ENCODE data around the gene TNFRSF14. TPM values are rescaled to one million over a fixed set of nuclear protein-coding genes. Genes with fewer than 3 reads are reported as not detected.

TNFRSF14 gene
- total RNA-seq, 1 donor from 2014 or later, result 8.5 TPM

DNA sequence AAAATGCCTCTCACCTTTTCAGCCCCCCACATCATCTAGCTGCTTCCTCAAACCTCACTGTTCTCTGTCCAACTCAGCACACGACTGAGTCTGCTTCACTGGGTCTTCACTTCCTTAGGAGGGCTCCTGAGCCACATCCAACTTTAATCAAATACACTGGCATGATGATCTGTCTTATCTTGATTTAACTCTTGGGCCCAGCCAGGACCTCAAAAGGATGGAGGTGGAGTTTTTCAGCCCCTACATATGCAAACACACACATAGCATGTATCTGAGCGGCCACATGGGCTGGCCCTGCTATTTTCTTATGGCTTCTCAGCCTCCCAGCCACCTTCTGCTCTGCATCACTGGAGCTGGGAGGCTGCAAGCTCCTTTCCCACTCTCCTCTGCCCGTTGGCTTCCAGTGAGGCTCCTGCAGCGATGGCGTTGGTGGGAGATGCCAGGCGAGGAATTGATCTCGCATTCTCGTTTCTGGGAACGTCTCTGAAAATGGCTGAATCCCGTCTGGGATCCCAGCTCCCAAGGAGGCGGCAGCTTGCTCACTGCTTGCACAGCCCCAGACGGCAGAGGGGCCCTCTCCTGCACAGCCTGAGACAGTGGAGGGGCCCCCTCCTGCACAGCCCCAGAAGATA lies 28.6 kb downstream of the TNFRSF14 start:
- TF ChIP-seq, protein P1, sequence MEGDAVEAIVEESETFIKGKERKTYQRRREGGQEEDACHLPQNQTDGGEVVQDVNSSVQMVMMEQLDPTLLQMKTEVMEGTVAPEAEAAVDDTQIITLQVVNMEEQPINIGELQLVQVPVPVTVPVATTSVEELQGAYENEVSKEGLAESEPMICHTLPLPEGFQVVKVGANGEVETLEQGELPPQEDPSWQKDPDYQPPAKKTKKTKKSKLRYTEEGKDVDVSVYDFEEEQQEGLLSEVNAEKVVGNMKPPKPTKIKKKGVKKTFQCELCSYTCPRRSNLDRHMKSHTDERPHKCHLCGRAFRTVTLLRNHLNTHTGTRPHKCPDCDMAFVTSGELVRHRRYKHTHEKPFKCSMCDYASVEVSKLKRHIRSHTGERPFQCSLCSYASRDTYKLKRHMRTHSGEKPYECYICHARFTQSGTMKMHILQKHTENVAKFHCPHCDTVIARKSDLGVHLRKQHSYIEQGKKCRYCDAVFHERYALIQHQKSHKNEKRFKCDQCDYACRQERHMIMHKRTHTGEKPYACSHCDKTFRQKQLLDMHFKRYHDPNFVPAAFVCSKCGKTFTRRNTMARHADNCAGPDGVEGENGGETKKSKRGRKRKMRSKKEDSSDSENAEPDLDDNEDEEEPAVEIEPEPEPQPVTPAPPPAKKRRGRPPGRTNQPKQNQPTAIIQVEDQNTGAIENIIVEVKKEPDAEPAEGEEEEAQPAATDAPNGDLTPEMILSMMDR (conservative IDR thresholded peaks at IDR 0.05), result no peak
- Mint-ChIP-seq H3K27ac (peak overlapping the region; percentile 71), H3K36me3 (no peaks in the 10 kb centered on the region), H3K4me1 (ENCODE audit: unreplicated experiment) (peaks cover 8% of the 10 kb centered on the region), H3K27me3 (peaks cover 3% of the 10 kb centered on the region), H3K9me3 (peaks cover 4% of the 10 kb centered on the region), H3K4me3 (peak overlapping the region; percentile 87)
- DNase-seq (ENCODE audit: extremely low spot score, unreplicated experiment), result no peak

DNA sequence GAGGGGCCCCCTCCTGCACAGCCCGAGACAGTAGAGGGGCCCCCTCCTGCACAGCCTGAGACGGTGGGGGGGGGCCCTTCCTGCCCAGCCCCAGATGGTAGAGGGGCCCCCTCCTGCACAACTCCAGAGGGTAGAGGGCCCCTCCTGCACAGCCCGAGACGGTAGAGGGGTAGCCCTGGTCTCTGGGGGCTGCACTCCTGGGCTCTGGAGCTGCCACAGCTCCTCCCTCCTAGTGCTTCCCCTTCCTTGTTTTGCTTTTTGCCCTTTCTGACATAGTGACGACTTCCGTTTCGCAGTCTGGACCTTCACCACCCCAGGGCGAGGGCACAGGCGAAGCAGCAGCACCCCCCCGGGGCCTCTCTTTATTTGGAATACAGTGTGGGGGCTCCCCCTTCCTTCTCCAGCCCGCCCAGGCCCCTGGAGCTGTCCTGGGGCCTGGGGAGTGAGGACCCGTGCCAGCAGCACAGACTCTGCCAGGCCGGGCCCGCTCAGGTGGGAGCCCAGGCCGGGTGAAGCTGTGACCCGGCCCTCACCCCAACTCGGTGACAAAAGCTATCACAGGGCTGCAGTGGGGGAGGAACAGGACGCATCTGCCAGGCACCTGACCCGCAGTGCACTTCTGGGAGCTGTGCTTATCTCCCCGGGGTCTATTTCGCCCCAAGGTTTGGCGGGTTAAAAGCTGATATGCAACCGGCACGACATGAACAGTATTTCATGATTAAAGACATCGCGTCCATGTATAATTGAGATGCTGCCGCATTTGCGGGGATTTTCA lies 29.3 kb downstream of the TNFRSF14 start:
- Mint-ChIP-seq H3K9me3 (peaks cover 4% of the 10 kb centered on the region), H3K4me1 (ENCODE audit: unreplicated experiment) (peaks cover 8% of the 10 kb centered on the region), H3K36me3 (no peaks in the 10 kb centered on the region), H3K4me3 (peak overlapping the region; percentile 87), H3K27ac (peak overlapping the region; percentile 56), H3K27me3 (peaks cover 3% of the 10 kb centered on the region)
- DNase-seq (ENCODE audit: extremely low spot score, unreplicated experiment), result no peak
- TF ChIP-seq, protein P1 (conservative IDR thresholded peaks at IDR 0.05), result no peak

DNA sequence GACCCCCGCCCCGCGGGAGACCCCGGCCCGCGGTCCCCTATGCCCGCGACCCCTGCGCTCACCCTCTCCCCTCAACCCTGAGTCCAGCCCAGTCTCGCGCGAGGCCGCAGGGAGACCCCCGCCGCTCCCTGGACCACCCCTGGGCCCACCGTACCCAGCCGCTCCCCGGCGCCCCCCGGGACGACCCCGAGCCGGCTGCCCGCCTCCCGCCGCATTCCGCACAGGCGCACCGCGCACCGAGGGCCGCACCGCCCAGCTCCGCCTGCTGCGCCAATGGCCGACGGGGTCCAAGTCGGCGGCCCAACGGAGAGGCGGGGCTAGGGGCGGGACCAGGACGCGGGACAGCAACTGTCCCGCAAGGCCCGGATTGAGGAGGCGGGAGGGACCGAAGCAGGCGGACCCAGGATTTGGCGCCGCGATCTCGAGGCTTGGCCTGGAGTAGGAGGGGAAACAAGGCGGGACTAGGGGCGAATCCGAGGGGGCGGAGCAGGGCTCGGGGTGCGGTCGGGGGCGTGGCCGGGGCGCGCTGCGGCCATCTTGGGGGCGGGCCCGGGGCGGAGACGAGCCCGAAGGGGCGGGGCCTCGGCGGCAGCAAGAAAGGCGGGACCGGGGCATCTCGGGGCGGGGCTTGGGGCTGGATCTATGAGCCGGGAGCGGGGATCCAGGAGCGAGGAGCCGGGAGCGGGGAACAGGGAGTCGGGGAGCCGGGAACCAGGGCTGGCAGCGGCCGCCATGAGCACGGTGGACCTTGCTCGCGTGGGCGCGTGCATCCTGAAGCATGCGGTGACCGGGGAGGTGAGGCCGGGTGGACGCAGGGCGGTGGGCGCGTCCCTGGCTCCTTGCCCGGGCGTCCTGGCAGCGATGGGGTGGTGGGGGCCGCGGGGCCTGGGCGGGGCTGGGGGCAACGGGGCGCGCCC lies 30.2 kb downstream of the TNFRSF14 start, which contains the start of gene PRXL2B:
Gene PRXL2B (plus strand): TSS at position 624 of the 917 bp plus-strand sequence. CDS start 109 bp downstream, at position 733.
- H3K27me3 Mint-ChIP-seq, result peaks cover 3% of the 10 kb centered on the region
- peak within 1 kb of the TSS; percentile 90 for H3K4me3 Mint-ChIP-seq
- no peaks in the 10 kb centered on the region for H3K36me3 Mint-ChIP-seq
- TF ChIP-seq, protein P1 (conservative IDR thresholded peaks at IDR 0.05), result no peak
- H3K27ac Mint-ChIP-seq, result peak within 1 kb of the TSS; percentile 74
- H3K9me3 Mint-ChIP-seq, result peaks cover 3% of the 10 kb centered on the region
- H3K4me1 Mint-ChIP-seq (ENCODE audit: unreplicated experiment), result peaks cover 8% of the 10 kb centered on the region
- DNase-seq (ENCODE audit: extremely low spot score, unreplicated experiment), result peak; percentile 100

DNA sequence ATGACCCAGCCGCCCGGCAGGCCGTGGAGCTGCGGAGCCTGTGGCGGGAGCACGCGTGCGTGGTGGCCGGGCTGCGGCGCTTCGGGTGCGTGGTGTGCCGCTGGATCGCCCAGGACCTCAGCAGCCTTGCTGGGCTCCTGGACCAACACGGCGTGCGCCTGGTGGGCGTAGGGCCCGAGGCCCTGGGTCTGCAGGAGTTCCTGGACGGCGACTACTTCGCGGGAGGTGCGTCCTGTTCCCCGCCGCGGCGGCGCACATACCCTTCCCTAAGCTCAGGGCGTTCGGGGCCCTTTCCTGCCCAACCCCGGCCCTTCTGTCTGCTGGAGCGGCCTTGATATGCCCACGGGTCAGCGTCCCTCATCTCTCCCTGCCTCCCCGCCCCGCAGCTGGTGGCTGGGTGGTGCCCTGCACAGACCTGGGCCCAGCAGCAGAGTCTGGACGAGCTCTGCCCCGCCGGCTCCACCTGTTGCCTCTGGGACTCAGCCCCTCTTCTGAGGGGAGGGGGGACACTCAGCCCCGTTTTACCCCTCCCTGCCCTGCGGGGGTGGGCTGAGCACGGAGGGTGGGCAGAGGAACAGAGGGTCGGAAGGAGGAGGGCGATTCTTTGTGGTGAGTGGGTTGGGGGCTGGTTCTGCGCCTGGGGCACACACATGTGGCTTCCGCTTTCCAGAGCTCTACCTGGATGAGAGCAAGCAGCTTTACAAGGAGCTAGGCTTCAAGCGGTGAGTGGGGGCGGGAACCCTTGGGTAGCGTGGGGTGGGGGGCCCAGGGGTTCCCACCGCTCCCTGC lies 31.1 kb downstream of the TNFRSF14 start:
- peaks cover 2% of the 10 kb centered on the region for H3K27me3 Mint-ChIP-seq
- TF ChIP-seq, protein P1 (conservative IDR thresholded peaks at IDR 0.05), result no peak
- no peaks in the 10 kb centered on the region for H3K36me3 Mint-ChIP-seq
- peaks cover 8% of the 10 kb centered on the region for H3K4me1 Mint-ChIP-seq (ENCODE audit: unreplicated experiment)
- H3K27ac Mint-ChIP-seq, result no peak overlapping the region
- no peak for DNase-seq (ENCODE audit: extremely low spot score, unreplicated experiment)
- H3K9me3 Mint-ChIP-seq, result no peaks in the 10 kb centered on the region
- peak overlapping the region; percentile 81 for H3K4me3 Mint-ChIP-seq
